ENCODE data around the gene RFX8.

RFX8 gene

DNA sequence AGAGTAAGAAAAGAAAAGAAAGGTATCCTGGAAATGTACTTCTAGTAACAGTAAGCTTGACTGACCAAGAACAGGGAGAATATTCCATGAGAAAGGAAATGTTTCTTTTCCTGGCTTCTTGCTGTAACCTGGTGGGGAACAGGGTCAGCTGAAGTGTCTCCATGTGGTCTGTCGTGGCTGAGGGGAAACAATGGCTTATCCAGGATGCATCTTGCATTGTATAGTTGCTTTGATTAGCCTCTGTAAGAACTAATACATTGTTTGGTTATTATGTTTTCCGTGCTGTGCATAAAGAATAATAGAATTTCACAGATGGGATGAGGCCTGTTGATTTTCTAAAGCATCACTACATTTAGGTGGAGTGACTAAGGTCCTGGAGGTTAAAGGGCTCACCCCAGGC lies 92.5 kb downstream of the RFX8 start:
- no peak for DNase-seq (ENCODE audit: low read depth, low spot score)

GRCh38 chr2:101380376-101380775 lies 94.5 kb downstream of the RFX8 start:
- no peak for DNase-seq (ENCODE audit: low read depth, low spot score)

DNA sequence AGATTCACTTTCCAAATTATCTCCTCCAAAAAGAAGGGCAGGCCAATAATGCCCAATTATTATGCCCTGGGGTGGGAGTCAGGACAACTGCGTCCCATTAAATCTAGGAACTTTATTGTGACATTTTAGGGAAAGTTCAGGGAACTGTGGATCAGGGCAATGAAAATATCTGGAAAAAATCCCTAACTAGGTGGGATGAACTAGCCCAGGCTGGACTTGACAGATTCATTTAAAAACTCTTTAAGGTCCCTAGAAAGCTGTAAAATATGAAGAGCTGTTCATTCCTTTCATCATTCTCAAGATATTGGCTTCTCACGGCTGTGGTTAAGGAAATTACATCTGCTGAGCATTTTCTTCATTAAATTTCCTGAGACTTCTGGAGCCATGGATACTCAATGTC lies 95.8 kb downstream of the RFX8 start:
- DNase-seq (ENCODE audit: low read depth, low spot score) = no peak

- DNase-seq (ENCODE audit: low read depth, low spot score) = no peak
Observed at GRCh38 chr2:101375653-101376052, 99.3 kb downstream of the RFX8 start.

DNA sequence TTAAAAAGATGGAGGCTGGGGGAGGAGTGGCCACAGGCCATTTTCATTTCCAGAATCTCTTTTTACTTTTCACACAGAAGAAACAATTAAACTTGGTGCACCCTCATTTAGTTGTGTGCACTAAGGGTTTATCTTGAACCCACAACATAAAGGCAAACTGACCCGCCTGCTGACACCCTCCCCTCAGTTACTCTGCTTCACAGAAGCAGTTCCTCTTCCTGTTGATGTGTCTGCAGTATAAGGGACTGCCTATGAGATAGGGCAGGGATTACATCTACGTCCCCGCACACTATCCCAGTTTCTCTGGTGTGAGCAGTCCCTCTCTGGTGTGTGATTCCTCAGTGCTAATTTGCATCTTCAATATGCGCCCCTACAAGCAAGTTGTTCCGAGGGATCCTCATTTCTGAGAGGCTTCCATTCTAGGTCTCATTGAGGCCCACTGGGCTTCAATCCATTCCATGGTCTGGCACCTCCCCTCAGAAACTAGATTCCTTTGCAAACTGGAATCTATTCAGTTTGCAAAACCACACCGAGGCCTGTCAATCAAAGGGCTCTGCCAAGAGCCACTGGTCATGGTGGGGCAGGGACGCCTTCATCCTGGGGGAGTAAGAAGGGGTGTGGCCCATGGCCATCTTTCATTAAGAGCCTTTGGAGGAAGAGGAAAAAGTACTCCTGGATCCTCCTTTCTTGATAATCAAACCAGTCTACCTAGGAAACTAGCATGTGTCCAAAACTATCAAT lies 99.9 kb downstream of the RFX8 start:
- no peak for DNase-seq (ENCODE audit: low read depth, low spot score)

DNA sequence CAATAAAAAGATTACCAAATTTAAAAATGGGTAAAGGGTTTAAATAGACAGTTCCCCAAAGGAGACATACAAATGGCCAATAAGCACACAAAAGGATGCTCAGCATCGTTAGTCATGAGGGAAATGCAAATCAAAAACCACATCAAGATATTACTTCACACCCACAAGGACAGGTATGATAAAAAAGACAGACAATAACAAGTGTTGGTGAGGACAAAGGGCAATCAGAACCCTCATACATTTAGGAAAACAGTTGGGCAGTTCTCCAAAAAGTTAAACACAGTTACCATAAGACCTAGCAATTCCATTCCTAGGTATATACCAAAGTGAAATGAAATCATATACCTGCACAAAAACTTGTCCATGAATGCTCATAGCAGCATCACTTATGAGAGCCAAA lies 102.1 kb downstream of the RFX8 start:
- DNase-seq (ENCODE audit: low read depth, low spot score) = no peak

DNA sequence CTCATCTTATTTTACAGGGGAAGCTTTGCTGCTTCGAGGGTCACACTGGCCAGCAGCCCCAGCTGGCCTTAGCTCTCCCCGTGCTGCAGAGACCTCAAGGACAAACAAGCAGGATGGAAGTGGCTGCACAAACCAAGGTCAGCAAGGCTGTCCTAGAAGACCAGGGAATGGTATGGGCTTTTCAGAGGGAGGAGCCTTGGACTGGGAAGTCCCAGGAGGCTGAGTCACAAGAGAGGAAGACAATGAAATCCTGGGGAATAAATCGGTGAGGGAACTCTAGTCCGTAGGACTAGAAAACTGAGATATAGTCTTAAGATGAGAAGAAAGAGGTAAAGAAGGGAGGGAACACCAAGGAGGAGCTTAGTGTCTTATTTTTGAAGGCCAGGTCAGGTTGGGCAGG lies 103.3 kb downstream of the RFX8 start:
- no peak for DNase-seq (ENCODE audit: low read depth, low spot score)

- no peak for DNase-seq (ENCODE audit: low read depth, low spot score)
Observed at GRCh38 chr2:101369100-101369499, 105.8 kb downstream of the RFX8 start.

DNA sequence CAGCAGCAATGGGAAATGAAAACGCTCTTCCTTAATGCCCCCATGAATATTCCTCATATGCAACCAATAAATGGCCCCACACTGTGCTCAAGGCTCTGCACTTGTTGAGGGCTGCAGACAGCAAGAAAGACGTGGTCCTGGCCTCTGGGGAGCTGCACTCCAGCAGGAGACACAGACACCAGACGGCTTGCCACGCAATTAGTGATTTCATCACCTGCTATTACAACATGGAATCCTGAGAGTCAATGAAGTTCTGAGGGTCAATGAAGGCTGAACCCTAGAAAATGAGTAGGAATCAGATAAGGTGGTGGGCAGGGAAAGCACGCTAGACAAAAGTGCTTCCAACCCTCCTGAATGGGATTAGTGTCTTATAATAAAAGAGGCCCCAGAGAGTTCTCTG lies 106.5 kb downstream of the RFX8 start:
- no peak for DNase-seq (ENCODE audit: low read depth, low spot score)

DNA sequence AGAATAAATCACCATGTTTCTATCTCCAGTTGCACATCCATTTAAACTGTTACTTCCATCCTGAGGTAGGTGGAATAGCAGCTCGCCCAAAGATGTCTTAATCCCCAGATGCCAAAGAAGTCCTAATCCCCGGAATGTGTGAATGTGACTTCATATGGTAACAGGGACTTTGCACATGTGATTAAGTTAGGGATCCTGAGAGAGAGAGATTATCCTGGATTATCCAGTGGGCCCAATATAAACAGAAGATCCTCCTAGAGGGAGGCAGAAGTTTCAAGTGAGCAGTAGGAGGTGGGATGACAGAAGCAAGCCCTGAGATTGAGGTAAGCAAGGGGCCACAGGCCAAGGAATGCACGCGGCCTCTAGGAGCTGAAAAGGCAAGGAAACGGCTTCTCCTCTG lies 107.4 kb downstream of the RFX8 start:
- DNase-seq (ENCODE audit: low read depth, low spot score) = no peak

DNA sequence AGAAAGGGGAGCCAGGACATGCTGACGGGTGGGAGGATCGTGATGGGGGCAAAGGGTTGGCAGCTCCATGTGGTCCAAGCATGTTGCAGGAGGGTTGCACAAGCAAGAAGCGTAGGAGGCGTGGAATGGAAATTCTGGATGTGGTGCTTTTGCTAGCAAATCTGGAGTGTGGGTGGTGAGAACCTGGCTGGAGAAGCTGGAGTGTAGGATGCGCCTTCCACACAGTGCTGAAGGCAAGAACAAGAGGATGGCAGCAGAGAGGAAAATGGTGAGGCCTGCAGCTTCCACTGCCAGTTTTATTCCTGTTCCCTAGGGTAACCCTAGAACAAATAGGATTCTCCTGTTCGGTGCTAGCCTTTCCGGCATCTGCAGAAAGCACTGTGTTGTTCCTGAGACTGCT lies 110.0 kb downstream of the RFX8 start:
- no peak for DNase-seq (ENCODE audit: low read depth, low spot score)

DNA sequence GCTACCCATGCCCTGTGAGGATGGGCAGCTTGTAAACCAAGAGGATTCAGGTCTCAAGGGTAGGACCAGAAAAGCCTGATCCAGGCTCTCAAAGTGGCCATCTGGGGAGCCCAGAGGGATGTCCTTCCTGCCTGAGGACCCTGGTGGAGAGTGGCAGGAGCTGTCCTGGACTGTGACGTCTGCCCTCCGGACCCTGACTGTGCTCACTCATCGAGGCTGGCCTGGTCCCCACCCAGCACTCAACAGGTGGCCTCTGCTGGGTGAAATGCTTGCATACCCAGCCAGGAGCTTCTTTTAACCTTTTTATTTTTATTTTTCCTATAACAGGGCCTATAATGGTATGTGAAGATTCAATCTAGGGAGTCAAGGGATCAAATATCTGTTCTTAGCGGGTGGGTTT lies 112.1 kb downstream of the RFX8 start:
- no peak for DNase-seq (ENCODE audit: low read depth, low spot score)

GRCh38 chr2:101362316-101362715 lies 112.6 kb downstream of the RFX8 start:
- no peak for DNase-seq (ENCODE audit: low read depth, low spot score)

- no peak for DNase-seq (ENCODE audit: low read depth, low spot score)
Observed at GRCh38 chr2:101361522-101361921, 113.4 kb downstream of the RFX8 start.

DNA sequence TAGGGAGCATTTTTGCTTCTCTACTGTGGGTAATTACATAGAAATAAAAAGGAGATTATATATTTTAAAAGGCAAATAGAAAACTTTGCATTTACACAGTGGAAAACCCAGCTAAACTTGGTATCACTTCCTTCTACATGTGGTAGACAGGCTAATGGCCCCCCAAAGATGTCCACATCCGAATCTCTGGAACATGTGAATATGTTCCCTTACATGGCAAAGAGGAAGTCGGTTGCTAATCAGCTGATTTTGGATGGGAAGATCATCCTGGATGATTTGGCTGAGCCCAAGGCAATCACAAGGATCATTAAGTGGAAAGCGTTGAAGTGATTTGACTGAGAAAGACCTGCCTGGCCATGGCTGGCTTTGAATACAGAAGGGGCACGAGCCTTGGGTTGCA lies 113.8 kb downstream of the RFX8 start:
- DNase-seq (ENCODE audit: low read depth, low spot score) = no peak

DNA sequence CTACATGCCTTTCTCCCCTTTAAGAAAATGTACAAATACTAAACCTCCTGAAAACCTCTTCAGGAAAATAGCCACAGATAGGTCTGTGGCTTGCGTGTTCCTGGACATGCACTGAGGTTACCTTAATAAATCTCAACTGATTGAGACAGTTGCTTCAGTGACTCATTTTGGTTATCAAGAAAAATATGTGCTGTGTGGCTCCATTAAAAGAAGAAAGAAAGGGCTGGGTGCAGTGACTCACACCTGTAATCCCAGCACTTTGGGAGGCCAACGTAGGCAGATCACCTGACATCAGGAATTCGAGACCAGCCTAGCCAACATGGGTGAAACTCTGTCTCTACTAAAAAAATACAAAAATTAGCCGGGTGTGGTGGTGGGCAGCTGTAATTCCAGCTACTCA lies 114.7 kb downstream of the RFX8 start:
- DNase-seq (ENCODE audit: low read depth, low spot score) = no peak

- no peak for DNase-seq (ENCODE audit: low read depth, low spot score)
Observed at GRCh38 chr2:101359410-101359954, 115.4 kb downstream of the RFX8 start.

DNA sequence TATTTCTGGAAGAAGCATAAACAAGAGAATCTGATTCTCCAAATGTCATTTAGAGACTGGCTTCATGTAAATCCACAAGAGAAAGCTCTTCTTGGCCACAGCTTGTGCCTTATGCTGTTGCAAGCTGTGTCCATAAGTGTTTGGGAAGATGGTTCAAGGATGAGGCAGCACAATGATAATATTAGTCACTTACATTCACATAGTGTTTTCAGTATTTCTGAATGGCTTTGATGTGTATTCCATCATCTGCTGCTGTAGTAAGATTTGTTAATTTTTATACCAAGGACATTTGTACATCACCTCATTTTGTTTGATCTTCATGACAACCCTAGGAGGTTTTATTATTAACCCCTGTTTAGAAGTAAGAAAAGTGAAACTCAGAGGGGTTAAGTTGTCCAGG lies 117.5 kb downstream of the RFX8 start:
- no peak for DNase-seq (ENCODE audit: low read depth, low spot score)

DNA sequence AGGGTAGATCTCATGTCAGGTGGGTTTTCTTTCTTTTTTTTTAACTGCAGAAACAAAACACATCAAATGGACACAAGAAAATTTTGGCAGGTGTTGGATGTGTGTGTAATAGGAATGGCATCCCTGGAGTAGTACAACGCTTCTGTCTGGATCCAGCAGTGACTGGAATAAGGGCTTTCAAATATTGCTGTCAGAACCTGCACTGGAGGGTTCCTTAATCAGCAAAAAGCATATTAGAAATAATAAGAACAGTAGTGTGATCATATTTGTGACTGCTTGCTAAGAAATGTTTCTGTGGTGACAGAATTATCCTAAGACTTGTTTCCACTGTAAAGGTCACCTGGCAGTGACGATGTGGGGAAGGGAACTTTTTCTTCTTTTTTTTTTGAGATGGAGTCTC lies 118.4 kb downstream of the RFX8 start:
- DNase-seq (ENCODE audit: low read depth, low spot score) = no peak

- DNase-seq (ENCODE audit: low read depth, low spot score) = no peak
Observed at GRCh38 chr2:101356055-101356454, 118.9 kb downstream of the RFX8 start.

DNA sequence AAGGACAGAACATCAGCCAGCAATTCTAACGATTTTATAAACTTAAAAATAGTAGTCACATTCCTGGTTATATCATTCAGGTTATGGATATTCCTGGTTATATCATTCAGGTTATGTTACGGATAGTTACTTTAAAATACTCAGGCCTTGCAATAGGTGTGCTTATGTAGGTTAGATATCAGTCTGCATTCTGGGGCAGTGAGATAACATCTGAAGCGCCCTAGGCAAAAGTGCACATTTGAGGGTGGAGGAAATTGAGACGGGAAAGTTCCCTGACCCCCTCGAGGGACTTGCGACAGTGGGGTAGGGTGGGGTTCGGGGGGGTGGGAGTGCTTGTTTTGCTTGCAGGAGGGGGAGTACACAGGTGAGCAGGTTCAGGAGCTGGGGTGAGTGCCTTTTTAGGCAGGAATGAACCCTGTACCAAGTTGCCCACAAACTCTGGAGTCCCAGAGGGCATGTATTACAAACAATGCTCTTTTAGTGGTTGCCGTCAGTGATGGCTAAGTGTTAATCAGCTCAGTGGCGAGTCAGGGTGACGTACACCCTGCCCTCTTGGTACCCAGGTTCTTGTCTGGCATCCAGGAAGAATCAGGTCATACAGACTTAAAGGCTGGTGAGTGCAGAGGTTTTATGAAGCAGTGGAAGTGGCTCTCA lies 119.4 kb downstream of the RFX8 start:
- no peak for DNase-seq (ENCODE audit: low read depth, low spot score)

- DNase-seq (ENCODE audit: low read depth, low spot score) = no peak
Observed at GRCh38 chr2:101354420-101355311, 120.2 kb downstream of the RFX8 start.
